ENCODE data around the gene AGTPBP1.

AGTPBP1 gene

DNA sequence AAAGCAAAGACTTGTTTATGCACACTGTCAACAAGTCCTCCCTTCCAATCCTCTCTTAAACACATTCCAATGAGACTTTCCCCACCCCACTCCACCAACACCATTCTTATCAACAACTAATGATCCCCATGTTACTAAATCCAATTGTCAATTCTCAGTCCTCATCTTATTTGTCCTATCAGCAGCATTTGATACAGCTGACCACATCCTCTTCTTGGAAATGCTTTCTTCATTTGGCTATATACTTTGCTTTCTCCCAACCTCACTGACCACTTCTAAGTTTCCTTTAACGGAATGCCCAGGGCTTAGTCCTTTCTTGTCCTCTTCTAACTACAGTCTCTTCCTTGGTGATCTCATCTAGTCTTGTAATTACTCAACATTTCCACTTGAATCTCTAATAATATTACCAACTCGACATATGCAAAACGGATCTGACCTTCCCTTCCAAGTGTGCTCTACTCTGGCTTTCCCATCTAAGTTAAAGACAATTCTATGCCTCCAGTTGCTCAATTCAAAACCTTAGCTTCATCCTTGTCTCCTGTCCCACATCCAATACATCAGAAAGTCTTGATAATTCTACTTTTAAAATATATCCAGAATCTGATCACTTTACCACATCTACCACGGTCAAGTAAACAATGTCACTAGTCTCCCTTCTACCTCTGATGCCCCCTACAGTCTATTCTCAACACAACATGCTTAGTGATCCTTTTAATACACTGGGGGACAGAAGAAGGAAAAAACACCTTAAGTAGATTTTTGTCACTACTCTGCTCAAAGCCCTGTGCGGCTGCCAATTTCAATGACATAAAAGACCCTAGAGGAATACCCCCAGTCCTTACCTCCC is 25.5 kb downstream of the AGTPBP1 start:
- DNase-seq, result no peak

DNA sequence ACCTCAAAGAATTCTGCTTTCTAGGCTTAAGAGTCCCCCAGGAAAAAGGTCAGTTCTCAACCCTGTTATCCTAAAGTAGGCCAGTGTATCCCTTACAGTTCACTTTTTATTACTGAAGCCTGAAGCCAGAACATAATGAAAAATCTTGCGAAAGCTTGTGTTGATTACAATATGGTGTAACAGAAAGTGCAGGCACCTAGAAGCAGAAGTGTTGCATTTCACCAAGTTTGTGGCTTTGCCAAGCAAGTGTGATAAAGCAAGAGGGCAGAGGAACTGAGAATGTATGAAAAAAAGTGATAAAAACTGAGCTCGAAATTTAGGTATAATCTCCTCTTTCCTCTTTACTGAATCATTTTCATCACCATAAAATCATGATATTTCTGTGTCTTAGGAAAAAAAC is 26.2 kb downstream of the AGTPBP1 start:
- DNase-seq, result no peak

DNA sequence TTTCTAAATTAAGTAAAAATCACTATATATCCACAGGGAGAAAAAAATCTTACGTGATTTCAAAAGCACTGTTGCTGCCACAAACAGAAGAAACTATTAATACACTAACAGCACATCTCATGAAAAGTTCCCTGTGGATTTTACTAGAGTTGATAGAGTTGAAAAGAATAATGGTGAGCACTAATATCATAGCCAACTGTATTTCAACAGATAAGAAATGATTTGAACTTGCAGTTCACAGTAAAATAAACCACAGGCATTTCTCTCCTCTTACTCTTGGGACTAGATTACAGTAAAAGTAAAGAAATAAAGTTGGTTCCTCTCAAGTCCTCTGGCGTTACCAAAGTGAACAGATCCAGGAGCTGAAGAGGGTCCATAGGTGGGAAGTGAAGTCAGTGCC is 27.9 kb downstream of the AGTPBP1 start:
- DNase-seq, result no peak

DNA sequence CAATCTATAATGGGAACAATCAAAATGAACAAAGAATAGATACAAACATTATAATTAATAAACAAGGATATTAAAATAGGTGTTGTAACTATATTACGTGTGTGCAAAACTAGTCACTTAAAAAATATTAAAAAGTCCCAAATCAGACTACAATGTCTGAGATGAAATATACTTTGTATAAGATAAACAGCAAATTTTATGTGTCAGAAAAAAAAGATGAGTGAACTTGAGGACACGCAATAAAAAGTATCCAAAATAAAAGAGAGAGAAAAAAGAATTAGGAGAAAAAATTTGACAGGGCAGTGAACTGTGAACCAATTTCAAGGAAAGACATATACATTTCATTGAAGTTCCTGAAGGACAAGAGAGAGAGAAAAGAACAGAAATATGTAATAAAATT is 37.0 kb downstream of the AGTPBP1 start:
- no peak for DNase-seq

DNA sequence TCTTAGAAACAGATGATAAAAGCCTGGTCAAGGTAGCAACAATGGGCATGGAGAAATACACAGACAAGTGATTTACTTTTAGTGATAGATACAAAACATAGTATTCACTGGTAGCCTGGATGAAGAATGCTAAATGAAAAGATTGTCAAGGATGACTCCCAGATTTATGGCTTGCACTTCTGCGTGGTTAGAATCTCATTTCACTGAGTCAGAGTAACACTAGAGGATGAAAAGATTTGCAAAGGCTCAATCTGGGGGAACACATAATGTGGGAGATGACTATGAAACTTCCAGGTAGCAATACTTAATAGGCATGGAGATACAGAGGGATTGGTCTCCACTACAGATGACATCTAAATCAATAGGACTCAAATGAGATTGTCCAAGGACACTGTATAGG is 38.4 kb downstream of the AGTPBP1 start:
- no peak for DNase-seq

DNA sequence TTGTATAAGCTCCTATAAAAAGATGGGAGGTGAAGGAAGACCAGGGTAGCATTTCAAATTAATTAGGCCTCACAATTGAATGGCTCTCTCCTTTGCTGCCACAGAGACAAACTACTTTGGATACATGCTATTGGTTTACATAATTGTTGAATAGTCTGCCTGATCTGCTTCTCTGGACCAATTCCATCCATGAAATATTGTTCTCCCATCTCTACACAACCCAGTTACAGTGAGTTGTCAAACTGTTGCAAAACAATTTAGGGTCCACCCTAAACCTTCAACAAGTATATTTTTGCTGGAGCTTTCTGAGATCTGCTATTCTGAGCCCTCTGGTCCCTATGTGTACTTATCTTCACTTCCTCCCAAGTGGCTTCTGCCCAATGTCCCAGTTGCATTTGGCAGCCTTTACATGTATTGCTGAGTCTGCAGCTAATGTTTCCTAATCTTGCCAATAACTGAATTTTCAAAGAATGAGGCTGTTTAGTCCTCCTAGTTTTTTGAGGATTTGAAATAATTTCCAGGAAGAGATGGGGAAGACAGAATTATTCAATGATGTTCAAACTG is 38.9 kb downstream of the AGTPBP1 start:
- DNase-seq, result no peak

DNA sequence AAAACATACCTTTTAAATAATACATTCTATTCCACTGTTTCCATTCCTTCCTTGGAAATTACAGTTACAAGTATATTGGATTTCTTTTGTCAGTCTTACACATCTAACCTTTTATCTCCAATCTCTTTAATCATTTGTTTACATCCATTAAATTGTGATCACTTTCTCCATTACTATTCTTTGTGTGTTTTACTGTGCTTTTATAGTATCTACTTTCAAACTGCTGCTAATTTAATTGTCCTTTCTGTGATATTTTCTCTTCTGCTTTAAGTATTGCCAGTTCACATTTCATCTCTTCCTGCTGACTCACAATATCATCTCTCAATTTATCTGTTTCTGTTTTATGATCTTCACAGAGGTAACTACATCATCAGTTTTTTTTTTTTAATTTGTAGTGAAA is 39.6 kb downstream of the AGTPBP1 start:
- no peak for DNase-seq

DNA sequence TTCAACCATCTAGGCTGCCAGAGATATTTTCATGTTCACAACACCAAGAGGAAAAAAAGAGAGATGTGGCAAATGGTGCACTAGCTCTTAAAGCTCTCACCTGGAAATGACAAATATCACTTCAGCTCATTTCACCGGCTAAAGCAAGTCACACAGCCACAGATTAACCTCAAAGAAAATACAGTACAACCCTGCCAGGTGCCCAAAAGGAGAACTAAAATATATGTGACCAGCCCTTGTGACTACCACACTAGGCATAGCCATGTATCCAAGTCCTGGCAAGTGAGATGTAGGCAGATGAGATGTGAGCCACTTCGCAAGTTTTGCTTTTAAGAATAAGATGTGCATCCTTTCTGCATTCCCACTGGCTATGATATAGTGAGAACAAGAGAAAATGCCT is 41.4 kb downstream of the AGTPBP1 start:
- DNase-seq, result no peak

DNA sequence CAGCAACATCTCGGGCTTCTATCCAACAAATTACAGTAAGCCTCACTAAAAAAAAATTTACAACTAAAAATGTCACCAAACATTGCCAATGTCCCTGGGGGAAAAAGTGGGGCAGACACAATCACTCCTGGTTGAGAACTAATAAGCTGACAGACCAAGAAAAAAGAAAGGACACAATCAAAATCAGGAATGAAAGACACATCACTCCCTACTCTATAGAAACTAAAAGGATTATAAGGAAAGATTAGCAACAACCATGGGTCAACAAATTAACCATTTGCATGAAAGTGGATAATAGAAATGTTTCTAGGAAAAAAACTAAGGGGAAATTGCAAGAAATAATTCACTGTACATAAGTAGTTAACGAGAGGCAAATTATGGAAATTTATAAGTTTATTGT is 53.4 kb downstream of the AGTPBP1 start:
- DNase-seq, result no peak

DNA sequence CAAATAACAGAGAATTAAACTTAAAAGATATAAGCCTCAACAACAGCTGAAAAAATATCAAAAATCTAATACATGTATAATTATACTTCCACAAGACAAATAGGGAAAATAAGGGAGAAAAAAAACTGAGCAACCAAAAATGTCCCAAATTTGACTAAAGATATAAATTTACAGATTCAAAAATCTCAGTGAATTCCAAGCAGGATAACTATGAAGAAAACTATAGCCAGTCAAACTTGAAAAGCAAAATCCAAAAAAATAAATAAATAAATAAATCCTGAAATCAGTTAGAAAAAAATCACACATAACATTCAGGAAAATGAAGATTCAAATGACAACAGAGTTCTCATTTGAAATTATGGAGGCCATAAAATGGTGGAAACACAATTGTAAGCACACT is 56.7 kb downstream of the AGTPBP1 start:
- no peak for DNase-seq

DNA sequence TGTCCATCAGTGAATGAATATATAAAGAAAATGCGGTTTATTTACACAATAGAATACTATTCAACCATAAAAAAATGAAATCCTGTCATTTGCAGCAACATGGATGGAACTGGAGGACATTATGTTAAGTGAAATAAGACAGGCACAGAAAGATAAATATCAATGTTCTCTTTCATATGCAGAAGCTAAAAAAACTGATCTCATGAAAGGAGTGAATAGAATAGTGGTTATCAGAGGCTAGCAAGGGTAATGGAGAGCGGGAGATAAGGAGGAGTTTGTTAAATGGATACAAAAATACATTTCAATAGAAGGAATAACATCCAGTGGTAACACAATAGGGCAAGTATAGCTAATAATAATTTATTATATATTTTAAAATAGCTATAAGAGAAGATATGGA is 65.0 kb downstream of the AGTPBP1 start:
- no peak for DNase-seq

DNA sequence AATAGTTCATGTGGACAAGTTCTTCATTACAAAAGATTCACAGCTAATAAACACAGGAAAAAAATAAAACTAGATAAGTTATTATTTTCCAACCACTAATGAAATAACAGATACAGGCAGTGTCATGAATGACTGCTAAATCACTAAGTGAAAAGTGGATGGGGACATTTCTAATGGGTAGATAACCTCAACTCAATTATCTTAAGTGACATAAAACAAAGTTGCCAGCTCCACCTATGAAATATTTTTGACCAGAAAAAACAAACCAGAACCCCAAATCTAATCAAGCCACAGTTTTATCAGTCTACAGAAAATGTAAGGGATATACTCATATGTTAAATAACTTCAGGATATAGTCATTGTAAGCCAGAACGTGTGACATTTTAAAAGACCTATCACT is 74.4 kb downstream of the AGTPBP1 start:
- DNase-seq, result no peak

DNA sequence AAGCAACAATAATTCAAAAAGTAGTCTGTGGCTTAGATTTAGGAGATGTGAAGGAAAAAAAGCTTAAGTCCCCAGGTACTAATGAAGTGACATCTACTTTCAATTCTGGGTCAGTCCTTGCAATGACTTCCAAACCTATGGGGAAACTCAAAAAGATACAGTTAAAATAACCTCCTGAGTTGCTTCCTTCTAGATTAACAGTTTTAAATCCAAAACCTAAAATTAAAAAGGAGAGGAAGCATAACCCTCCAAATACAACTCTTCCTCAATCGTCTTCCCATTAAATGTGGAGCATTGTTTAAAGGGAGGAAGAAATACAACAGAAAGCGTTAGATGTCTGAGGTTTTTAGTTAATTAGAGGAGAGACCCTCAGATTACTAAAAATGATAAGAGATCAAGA is 75.7 kb downstream of the AGTPBP1 start:
- no peak for DNase-seq

DNA sequence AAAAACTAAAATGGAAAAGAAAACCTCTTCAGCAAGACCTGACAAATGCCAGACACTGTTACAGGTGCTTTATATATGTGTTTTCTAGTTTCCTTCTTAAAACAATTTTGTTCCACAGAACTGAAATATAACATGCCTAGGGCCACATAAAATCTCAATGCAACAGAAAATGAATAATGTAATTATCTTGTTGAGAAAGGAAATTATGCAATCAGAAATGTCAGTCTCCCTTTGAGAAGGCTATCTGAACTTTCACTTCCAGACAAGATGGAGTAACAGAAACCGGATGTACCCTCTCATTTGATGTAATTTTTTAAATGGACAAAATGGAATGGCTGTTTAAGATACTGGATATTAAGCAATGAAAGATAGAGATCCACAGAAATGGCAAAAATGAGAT is 79.2 kb downstream of the AGTPBP1 start:
- DNase-seq, result no peak

DNA sequence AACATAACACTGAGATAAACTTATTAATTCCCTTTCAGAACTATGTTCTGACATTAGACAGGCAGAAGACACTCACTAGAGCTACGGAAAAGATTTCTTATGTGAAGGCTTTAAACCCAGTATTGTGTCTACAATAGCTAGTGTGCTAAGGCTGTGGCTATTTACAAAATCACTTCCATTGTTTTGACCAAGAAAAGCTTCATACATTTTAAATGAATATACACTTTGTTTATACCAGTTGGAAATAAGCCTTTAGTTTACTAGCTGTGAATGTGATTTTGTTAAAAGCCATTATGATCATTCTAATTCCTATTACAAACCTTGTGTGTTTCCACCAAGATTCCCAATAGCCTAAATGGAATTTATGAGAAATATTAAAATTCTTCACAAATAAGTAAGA is 83.0 kb downstream of the AGTPBP1 start:
- no peak for DNase-seq

DNA sequence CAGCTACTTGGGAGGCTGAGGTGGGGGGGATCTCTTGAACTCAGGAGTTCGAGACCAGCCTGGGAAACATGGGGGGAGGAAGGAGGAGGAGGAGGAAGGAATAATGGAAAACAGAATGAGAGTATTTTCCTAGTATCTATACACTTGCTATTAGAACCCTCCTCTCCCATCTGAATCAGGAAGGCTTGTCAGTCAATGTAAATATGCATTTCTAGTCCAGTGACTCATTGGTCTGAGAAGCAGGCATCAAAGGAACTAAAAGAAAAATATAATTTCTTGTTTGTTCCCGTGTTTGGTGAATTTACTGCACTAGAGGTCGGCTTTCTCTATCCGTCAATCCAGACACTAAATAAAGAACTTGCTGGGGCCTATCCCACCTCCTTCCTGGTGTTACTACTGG is 88.6 kb downstream of the AGTPBP1 start:
- no peak for DNase-seq

DNA sequence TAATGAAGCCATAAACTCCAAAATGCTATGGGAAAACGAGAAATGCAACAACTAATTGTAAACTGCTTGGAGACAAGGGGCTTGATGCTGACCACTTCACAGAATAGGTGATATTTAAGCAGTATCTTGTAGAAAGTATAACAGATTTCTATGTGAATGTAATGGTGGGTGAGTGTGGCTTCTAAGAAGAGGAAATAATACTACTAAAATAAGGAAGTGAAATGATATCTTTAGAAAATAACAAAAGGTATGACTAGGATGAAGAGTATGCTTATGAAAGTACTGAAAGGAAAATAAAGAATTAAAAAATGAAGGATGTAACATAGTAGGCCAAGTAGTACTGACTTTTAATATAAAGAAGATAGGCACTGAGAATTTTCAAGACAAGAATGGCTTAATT is 94.2 kb downstream of the AGTPBP1 start:
- DNase-seq, result no peak

DNA sequence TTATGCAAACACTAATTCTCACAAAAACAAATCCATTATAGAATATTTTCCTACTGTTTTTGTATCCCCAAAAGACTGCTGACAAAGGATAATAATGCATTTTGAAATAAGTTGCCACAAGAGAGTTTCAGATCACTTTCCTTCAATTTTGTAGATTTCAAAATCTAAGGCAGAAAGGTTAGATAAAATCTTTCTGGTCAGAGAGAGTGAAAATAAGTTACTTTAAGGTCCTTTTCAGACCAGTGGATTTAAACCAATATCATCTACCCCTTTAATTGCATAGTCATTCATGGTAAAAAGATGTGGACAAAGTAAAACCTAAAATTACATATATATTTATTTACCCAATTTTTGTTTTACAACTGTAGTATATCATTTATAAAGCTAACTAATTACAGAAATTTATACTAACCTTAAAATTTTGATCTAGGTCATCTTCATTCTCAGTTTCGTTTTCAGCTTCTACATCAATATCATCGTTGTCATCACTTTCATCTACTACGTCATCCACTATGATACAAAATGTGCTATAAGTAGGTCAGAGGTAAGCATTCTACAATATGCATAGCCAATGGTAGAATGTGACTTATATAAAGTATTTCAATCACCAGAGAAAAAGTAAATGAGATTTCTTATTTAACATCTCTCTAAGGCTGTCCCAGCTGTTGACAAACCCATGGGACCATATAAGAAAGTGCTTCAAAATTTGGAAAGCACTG is 95.7 kb downstream of the AGTPBP1 start:
- DNase-seq, result no peak

DNA sequence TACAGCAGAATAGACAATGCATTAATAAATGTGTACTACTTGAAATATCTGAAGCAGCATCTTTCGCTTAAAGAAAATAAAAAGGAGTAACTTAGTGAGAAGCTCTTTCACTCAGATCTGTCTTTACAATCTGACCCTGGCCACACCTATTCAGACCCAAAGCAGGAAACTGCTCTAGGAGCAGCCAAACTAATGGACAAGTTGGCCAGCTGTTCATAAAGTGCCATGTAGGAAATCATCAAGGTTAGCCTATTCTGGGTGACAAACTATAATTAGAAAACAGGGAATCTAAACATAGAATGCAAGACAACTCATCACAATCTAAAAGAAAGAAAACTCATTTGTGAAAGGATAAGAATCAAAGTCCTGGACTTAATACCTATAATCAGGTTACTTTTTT is 101.3 kb downstream of the AGTPBP1 start:
- no peak for DNase-seq

DNA sequence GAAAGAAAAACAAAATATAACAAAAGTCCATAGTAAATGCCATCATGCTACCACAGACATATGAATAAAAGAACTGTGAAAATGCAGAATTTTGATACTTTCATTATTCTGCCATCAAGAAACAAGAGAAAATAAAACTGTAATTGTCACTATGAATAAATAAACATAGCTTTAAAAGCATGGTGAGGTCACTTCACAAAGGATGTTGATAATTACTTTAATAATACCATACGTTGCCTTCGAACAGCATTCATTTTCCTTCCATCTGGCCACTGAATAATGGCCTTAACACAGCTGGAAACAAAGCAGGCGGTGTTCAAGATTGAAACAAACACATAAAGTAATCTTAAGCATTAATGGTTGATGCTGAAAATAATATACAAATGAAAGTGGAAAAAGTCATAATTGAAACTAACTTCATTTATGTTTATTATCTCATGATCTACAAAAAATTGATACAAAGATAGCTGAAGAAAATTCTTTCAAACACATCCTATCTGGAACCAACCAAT is 102.0 kb downstream of the AGTPBP1 start:
- DNase-seq, result no peak

DNA sequence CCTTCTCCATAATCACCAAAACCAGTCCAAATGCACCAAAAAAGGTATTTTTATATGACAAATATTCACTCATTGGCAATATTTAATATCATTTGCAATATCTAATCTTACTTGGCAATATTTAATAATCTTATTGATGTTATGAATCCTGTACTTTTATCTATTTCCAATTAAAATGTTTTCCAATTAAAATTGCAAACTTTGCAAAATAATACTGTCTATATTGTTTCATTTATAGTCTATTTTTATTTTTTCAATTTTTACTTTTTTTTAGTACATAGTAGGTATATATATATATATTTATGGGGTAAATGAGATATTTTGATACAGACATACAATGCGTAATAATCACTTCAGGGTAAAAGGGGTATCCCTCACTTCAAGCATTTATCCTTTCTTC is 109.9 kb downstream of the AGTPBP1 start:
- no peak for DNase-seq

DNA sequence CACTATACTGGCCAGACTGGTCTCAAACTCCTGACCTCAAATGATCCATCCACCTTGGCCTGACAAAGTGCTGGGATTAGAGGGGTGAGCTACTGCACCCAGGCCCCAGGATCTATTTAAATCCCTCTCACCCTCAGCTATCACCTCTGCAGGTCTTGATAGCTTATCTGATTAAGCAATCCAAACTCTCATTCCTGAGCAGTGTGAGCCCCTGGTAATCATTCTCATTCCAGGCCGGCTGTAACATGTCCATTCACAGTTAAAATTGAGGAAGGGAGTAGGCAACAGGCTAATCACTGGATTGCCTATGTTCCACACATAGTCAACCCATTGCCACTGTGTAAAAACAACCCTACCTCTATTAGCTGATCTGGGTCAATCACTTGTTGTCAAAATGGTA is 111.1 kb downstream of the AGTPBP1 start:
- DNase-seq, result no peak

DNA sequence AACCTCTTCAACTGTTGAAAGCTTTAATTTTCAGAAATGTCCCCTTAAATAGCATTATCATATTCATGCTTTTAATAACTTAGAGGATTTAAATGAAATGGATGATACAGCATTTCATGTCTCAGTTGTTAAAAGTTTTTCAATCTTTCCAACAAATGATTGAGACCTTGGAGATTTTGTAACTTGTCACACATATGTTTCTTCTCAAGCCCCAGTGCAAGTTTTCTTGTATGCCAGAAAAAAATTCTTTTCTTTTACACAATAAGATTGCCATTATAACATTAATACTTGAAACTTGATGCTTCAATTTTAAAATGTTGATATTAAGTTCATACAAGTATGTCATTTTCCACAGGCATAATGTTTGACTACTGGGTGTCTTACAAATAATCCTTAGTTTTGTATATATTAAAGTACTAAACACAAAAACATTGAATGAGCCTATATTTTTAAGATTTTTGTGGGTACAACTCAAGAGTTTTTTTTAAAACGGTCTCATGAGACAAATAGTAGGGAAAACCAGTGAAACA is 124.5 kb downstream of the AGTPBP1 start:
- no peak for DNase-seq

DNA sequence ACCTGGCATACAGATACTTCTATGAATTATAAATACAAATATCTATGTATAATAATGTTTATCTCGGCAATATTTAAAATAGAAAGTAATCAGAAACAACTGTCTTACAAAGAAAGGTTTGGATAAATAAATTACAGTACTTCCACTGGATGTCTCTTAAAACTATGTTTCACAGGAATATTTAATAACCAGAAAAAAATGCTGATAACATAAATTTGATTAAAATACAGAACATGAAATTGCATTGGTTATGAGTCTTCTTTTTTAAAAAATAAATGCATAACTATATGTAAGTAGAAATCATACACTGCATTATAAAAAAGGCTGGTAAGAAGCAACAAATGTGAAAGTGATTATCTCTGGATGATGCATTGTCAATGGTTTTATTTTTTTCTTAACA is 126.0 kb downstream of the AGTPBP1 start:
- DNase-seq, result no peak
